Measurements from ENCODE around the gene CYP2D6. TPM values are rescaled to one million over a fixed set of nuclear protein-coding genes. Genes with fewer than 3 reads are reported as not detected.

CYP2D6 gene
- total and polyA plus RNA-seq, 8 donors: 0.96 to 6.8 (median 4.5) TPM

- no peaks in the 10 kb centered on the region for H3K9me3 ChIP-seq
- H3K4me3 ChIP-seq: no peak overlapping the region
- ATAC-seq: no peak
- intact Hi-C loops (cut with DNase I): no loop called here
- no peak overlapping the region for H3K27ac ChIP-seq
- no peaks in the 10 kb centered on the region for H3K4me1 ChIP-seq
- no peaks in the 10 kb centered on the region for H3K27me3 ChIP-seq
- peaks cover 0 to 38% of the 10 kb centered on the region in 2 donors for H3K36me3 ChIP-seq
- no peak for DNase-seq
- no peak for TF ChIP-seq CTCF (IDR thresholded peaks at IDR 0.05)
Observed at GRCh38 chr22:42158456-42159132, 28.0 kb upstream of the CYP2D6 start.

GRCh38 chr22:42156598-42156997, 26.0 kb upstream of the CYP2D6 start:
- DNase-seq: no peak

GRCh38 chr22:42156121-42156520, 25.5 kb upstream of the CYP2D6 start:
- DNase-seq (no peak), ATAC-seq (peak; percentile 13)
- no peak for TF ChIP-seq CTCF (IDR thresholded peaks at IDR 0.05)
- Histone ChIP-seq H3K27ac (no peak overlapping the region), H3K27me3 (no peaks in the 10 kb centered on the region), H3K4me3 (no peak overlapping the region), H3K36me3 (peaks cover 0 to 29% of the 10 kb centered on the region in 2 donors), H3K4me1 (no peaks in the 10 kb centered on the region), H3K9me3 (no peaks in the 10 kb centered on the region)
- intact Hi-C loops (cut with DNase I): no loop called here

More at GRCh38 chr22:42156598-42156997, 26.0 kb upstream of the CYP2D6 start:
- Histone ChIP-seq H3K9me3 (no peaks in the 10 kb centered on the region), H3K27me3 (no peaks in the 10 kb centered on the region), H3K4me1 (no peaks in the 10 kb centered on the region), H3K27ac (no peak overlapping the region), H3K36me3 (peaks cover 0 to 29% of the 10 kb centered on the region in 2 donors), H3K4me3 (no peak overlapping the region)
- TF ChIP-seq CTCF (IDR thresholded peaks at IDR 0.05): no peak
- intact Hi-C loops (cut with DNase I): no loop called here
- ATAC-seq: no peak

- Histone ChIP-seq H3K36me3 (peaks cover 0 to 29% of the 10 kb centered on the region in 2 donors), H3K27ac (no peak overlapping the region), H3K4me1 (no peaks in the 10 kb centered on the region), H3K27me3 (no peaks in the 10 kb centered on the region), H3K4me3 (no peak overlapping the region), H3K9me3 (no peaks in the 10 kb centered on the region)
- ATAC-seq: no peak
- no peak for TF ChIP-seq CTCF (IDR thresholded peaks at IDR 0.05)
- intact Hi-C loops (cut with DNase I): no loop called here
- no peak for DNase-seq
Observed at GRCh38 chr22:42155053-42155543, 24.5 kb upstream of the CYP2D6 start.

GRCh38 chr22:42154293-42155052, 23.9 kb upstream of the CYP2D6 start:
- H3K4me1 ChIP-seq: no peaks in the 10 kb centered on the region
- no peak for TF ChIP-seq CTCF (IDR thresholded peaks at IDR 0.05)
- H3K4me3 ChIP-seq: no peak overlapping the region
- no peaks in the 10 kb centered on the region for H3K9me3 ChIP-seq
- intact Hi-C loops (cut with DNase I): no loop called here
- no peak for DNase-seq
- H3K27me3 ChIP-seq: no peaks in the 10 kb centered on the region
- no peak overlapping the region for H3K27ac ChIP-seq
- no peak for ATAC-seq
- H3K36me3 ChIP-seq: peaks cover 0 to 29% of the 10 kb centered on the region in 2 donors
